GM23248 (cell line): Measurements from ENCODE around the gene ZNF732. TPM values are rescaled to one million over a fixed set of nuclear protein-coding genes. Genes with fewer than 3 reads are reported as not detected.
A peak's percentile ranks its signal among the peaks of the same experiment; 100 is the strongest.
"Not testable (repeated sequence)": the region's sequence is repeated elsewhere in the genome, so short reads cannot be mapped to it uniquely, and the experiment has no call there.

Source experiments
- DNase-seq: peaks from one replicate; pipeline ENCODE4 v3.0.0-alpha.2; 2015
- H2AFZ ChIP-seq: fragments of 200-600 bp; sonication (generic); 2 replicates; pipeline ENCODE4 v1.6.1; 2016; ENCODE audit warnings: antibody characterized with exemption
- H3F3A ChIP-seq: fragments of 200-600 bp; sonication (generic); 2 replicates; pipeline ENCODE4 v1.6.1; 2016; ENCODE audit warnings: mild to moderate bottlenecking, antibody characterized with exemption, mixed run types; ENCODE audit not compliant: insufficient read depth
- H3K27ac ChIP-seq: fragments of 200-600 bp; sonication (generic); 2 replicates; pipeline ENCODE4 v1.5.1; 2016; ENCODE audit warnings: mild to moderate bottlenecking
- H3K27me3 ChIP-seq: fragments of 200-600 bp; sonication (generic); replicated peaks from 2 replicates; pipeline ENCODE4 v1.6.1; 2016; ENCODE audit warnings: mild to moderate bottlenecking; ENCODE audit not compliant: insufficient read depth
- H3K36me3 ChIP-seq: fragments of 200-600 bp; sonication (generic); 2 replicates; pipeline ENCODE4 v1.6.1; 2016; ENCODE audit warnings: low read depth, mild to moderate bottlenecking
- H3K4me1 ChIP-seq: fragments of 200-600 bp; sonication (generic); 2 replicates; pipeline ENCODE4 v1.6.1; 2016; ENCODE audit warnings: mild to moderate bottlenecking; ENCODE audit not compliant: insufficient read depth
- H3K4me2 ChIP-seq: fragments of 200-600 bp; sonication (generic); one replicate; pipeline ENCODE4 v1.6.1; 2016; ENCODE audit warnings: mild to moderate bottlenecking; ENCODE audit not compliant: unreplicated experiment
- H3K4me3 ChIP-seq: fragments of 200-600 bp; sonication (generic); 2 replicates; pipeline ENCODE4 v1.5.1; 2016; ENCODE audit warnings: mild to moderate bottlenecking
- H3K79me2 ChIP-seq: fragments of 200-600 bp; sonication (generic); 2 replicates; pipeline ENCODE4 v1.6.1; 2016; ENCODE audit warnings: mild to moderate bottlenecking; ENCODE audit not compliant: insufficient read depth
- H3K9ac ChIP-seq: fragments of 200-600 bp; sonication (generic); 2 replicates; pipeline ENCODE4 v1.6.1; 2016; ENCODE audit warnings: mild to moderate bottlenecking
- H3K9me2 ChIP-seq: fragments of 200-600 bp; sonication (generic); 2 replicates; pipeline ENCODE4 v1.6.1; 2016; ENCODE audit warnings: mixed run types, mild to moderate bottlenecking, moderate library complexity; ENCODE audit not compliant: insufficient read depth
- H3K9me3 ChIP-seq: fragments of 200-600 bp; sonication (generic); one replicate; pipeline ENCODE4 v1.6.1; 2017; ENCODE audit warnings: low read depth
- H4K20me1 ChIP-seq: fragments of 200-600 bp; sonication (generic); 2 replicates; pipeline ENCODE4 v1.6.0; 2016; ENCODE audit not compliant: insufficient read depth
- EZH2 ChIP-seq: fragments of 200-600 bp; sonication (generic); IDR thresholded peaks from 2 replicates; pipeline ENCODE4 v1.6.1; 2018; ENCODE audit warnings: antibody characterized with exemption, mild to moderate bottlenecking; ENCODE audit not compliant: insufficient read depth, poor library complexity, severe bottlenecking
- EZH2phosphoT487 ChIP-seq: fragments of 200-600 bp; sonication (generic); IDR thresholded peaks from 2 replicates; pipeline ENCODE4 v1.6.1; 2018; ENCODE audit warnings: antibody characterized with exemption, moderate library complexity, mild to moderate bottlenecking, low read depth; ENCODE audit not compliant: insufficient read depth
- WGBS, 2 experiments: methylation state at CpG; one replicate each; pipeline ENCODE4 v1.1.6; 2015 to 2017; ENCODE audit warnings: low lambda C conversion rate in 2 of 2, low coverage in 1 of 2; ENCODE audit errors: missing lambda C conversion rate in 2 of 2; 5-methylcytosine and 5-hydroxymethylcytosine counted together
- in situ Hi-C: fragments of 300-500 bp; cut with MboI; formaldehyde crosslinking; loops from 2 replicates; pipeline ENCODE4 v1.15.0; 2020
- polyA plus RNA-seq: library from polyadenylated mRNA; unstranded; fragments of >200 nt; fragmentation: Nextera tagmentation; extraction: Ambion mirVana; gene quantifications from 2 replicates; pipeline ENCODE4 v1.2.1, GENCODE V29; 2016
- total RNA-seq: library from RNA; depleted of rRNA; stranded (reverse); fragments of >200 nt; shearing (Covaris generic); gene quantifications from 2 replicates; pipeline ENCODE4 v1.2.3, GENCODE V29; 2014

The ZNF732 gene
- total and polyA plus RNA-seq, 2 experiments from 2014 or later: 0.11 TPM

- H3F3A ChIP-seq: no peaks in the 10 kb centered on the region
- H2AFZ ChIP-seq: no peak overlapping the region
- TF ChIP-seq EZH2phosphoT487 (no peak), EZH2 (no peak)
- no peaks in the 10 kb centered on the region for H3K9me2 ChIP-seq
- no peaks in the 10 kb centered on the region for H3K79me2 ChIP-seq
- no peaks in the 10 kb centered on the region for H4K20me1 ChIP-seq
- no peak overlapping the region for H3K4me2 ChIP-seq
- 68 to 71% methylated on average over 2 of the region's 2 CpGs for WGBS, 2 experiments
- peaks cover 15% of the 10 kb centered on the region for H3K9me3 ChIP-seq
- no peak for DNase-seq
- H3K9ac ChIP-seq: no peak overlapping the region
- H3K4me1 ChIP-seq: no peaks in the 10 kb centered on the region
- no peak overlapping the region for H3K4me3 ChIP-seq
- H3K36me3 ChIP-seq: peaks cover 13% of the 10 kb centered on the region
- no peak overlapping the region for H3K27ac ChIP-seq
- no peaks in the 10 kb centered on the region for H3K27me3 ChIP-seq
- in situ Hi-C loops: no loop called here
Measured at GRCh38 chr4:252065-252601, 53.1 kb downstream of the ZNF732 start.

GRCh38 chr4:244471-244870 lies 60.8 kb downstream of the ZNF732 start:
- Histone ChIP-seq H3K27me3 (no peaks in the 10 kb centered on the region), H3K36me3 (no peaks in the 10 kb centered on the region), H3K9ac (no peak overlapping the region), H3K4me1 (no peaks in the 10 kb centered on the region), H4K20me1 (no peaks in the 10 kb centered on the region), H3F3A (no peaks in the 10 kb centered on the region), H3K9me2 (no peaks in the 10 kb centered on the region), H2AFZ (no peak overlapping the region), H3K4me3 (no peak overlapping the region), H3K4me2 (no peak overlapping the region), H3K79me2 (no peaks in the 10 kb centered on the region), H3K9me3 (no peaks in the 10 kb centered on the region), H3K27ac (no peak overlapping the region)
- DNase-seq: peak; percentile 43
- TF ChIP-seq EZH2 (no peak), EZH2phosphoT487 (no peak)
- in situ Hi-C loops: no loop called here
- WGBS, 2 experiments: 41 to 46% methylated on average over 7 of the region's 7 CpGs

- no peak for DNase-seq
- TF ChIP-seq EZH2: no peak
- no peak for TF ChIP-seq EZH2phosphoT487
- H3K27ac ChIP-seq: no peak overlapping the region
- no peak overlapping the region for H2AFZ ChIP-seq
- no peaks in the 10 kb centered on the region for H3K9me2 ChIP-seq
- no peak overlapping the region for H3K9ac ChIP-seq
- 79 to 85% methylated on average over 5 of the region's 5 CpGs for WGBS, 2 experiments
- H3K4me2 ChIP-seq: no peak overlapping the region
- no peaks in the 10 kb centered on the region for H3K27me3 ChIP-seq
- in situ Hi-C loops: no loop called here
- H3K9me3 ChIP-seq: no peaks in the 10 kb centered on the region
- H3K79me2 ChIP-seq: no peaks in the 10 kb centered on the region
- no peaks in the 10 kb centered on the region for H3K36me3 ChIP-seq
- no peaks in the 10 kb centered on the region for H3K4me1 ChIP-seq
- no peak overlapping the region for H3K4me3 ChIP-seq
- H4K20me1 ChIP-seq: no peaks in the 10 kb centered on the region
- no peaks in the 10 kb centered on the region for H3F3A ChIP-seq
Measured at GRCh38 chr4:243426-243825, 61.8 kb downstream of the ZNF732 start.

GRCh38 chr4:242121-242848 lies 63.0 kb downstream of the ZNF732 start:
- Histone ChIP-seq H3F3A (no peaks in the 10 kb centered on the region), H3K4me3 (peak overlapping the region; percentile 63), H4K20me1 (no peaks in the 10 kb centered on the region), H3K27me3 (no peaks in the 10 kb centered on the region), H3K9ac (peak overlapping the region; percentile 39; the same call in 1 of the 2 replicates), H3K27ac (no peak overlapping the region), H3K79me2 (no peaks in the 10 kb centered on the region), H3K36me3 (no peaks in the 10 kb centered on the region), H3K9me3 (no peaks in the 10 kb centered on the region), H3K4me2 (no peak overlapping the region), H2AFZ (peak overlapping the region; percentile 82), H3K4me1 (no peaks in the 10 kb centered on the region), H3K9me2 (no peaks in the 10 kb centered on the region)
- in situ Hi-C loops: no loop called here
- 63% methylated on average over 15 of the region's 15 CpGs for WGBS, 2 experiments
- no peak for TF ChIP-seq EZH2
- TF ChIP-seq EZH2phosphoT487: no peak
- DNase-seq: peak; percentile 67

- H3K27ac ChIP-seq, in situ Hi-C loops, H3K27me3 ChIP-seq, H3K4me2 ChIP-seq, H3K4me3 ChIP-seq, H3F3A ChIP-seq, H3K79me2 ChIP-seq, H3K9me3 ChIP-seq, H4K20me1 ChIP-seq, H3K36me3 ChIP-seq, H3K9ac ChIP-seq, H3K9me2 ChIP-seq, H3K4me1 ChIP-seq, DNase-seq: not testable (repeated sequence)
- 0 out of 2 replicates have a peak overlapping the region, but pooled peaks have one; percentile 82 for H2AFZ ChIP-seq
- 82 to 86% methylated on average over 7 of the region's 7 CpGs for WGBS, 2 experiments
Measured at GRCh38 chr4:241411-241810, 63.9 kb downstream of the ZNF732 start.
